ENCODE data around the gene MT1M. TPM values are rescaled to one million over a fixed set of nuclear protein-coding genes. Genes with fewer than 3 reads are reported as not detected.

MT1M gene
- total RNA-seq, 1 experiment from 2014 or later: not detected

GRCh38 chr16:56604966-56605365 lies 27.5 kb upstream of the MT1M start:
- POLR2A ChIA-PET (ENCODE audit: unreplicated experiment): no interaction called here
- H3K27me3 ChIP-seq (ENCODE audit: insufficient read depth, low read depth): no peaks in the 10 kb centered on the region
- peaks cover 60% of the 10 kb centered on the region for H3K4me1 ChIP-seq (replicated peaks; ENCODE audit: insufficient read depth)
- TF ChIP-seq CTCF (conservative IDR thresholded peaks at IDR 0.05) (no peak), EZH2 (IDR thresholded peaks at IDR 0.05; ENCODE audit: low read depth) (no peak)
- BruUV-seq (replicated peaks): no TSS peak
- intact Hi-C loops (cut with micrococcal nuclease; ENCODE audit: unreplicated experiment): loop anchor here (5.0 to 10.0 kb wide), 2 partner anchors 270 to 1133 kb away; no protein-coding TSS in a partner anchor
- H3K9me3 ChIP-seq (ENCODE audit: insufficient read depth, low read depth): no peaks in the 10 kb centered on the region
- no peak overlapping the region for H3K4me2 ChIP-seq
- no peak overlapping the region for H3K4me3 ChIP-seq
- no peak overlapping the region for H2AFZ ChIP-seq
- no peaks in the 10 kb centered on the region for H4K20me1 ChIP-seq (ENCODE audit: insufficient read depth)
- no peaks in the 10 kb centered on the region for H3K9me2 ChIP-seq (ENCODE audit: insufficient read depth)
- H3K36me3 ChIP-seq (ENCODE audit: low read depth): no peaks in the 10 kb centered on the region
- no peak for DNase-seq
- peak overlapping the region; percentile 95 for H3K27ac ChIP-seq
- H3F3A ChIP-seq (ENCODE audit: insufficient read depth, low read depth): peaks cover 51% of the 10 kb centered on the region
- CTCF ChIA-PET: interaction anchor here (0.6 kb wide), 1 partner anchor 487 kb away, joined by 9 read pairs; the partner anchor contains the start of gene CPNE2
- H3K79me2 ChIP-seq (ENCODE audit: low read depth): no peaks in the 10 kb centered on the region; the same call in 1 of the 2 replicates

GRCh38 chr16:56605475-56605874 lies 27.0 kb upstream of the MT1M start:
- ChIA-PET POLR2A (ENCODE audit: unreplicated experiment) (no interaction called here), CTCF (interaction anchor here (1.0 kb wide), 1 partner anchor 29 kb away, joined by 4 read pairs; no protein-coding TSS in a partner anchor)
- Histone ChIP-seq H2AFZ (no peak overlapping the region), H3K4me2 (peak overlapping the region; percentile 90), H3K36me3 (ENCODE audit: low read depth) (no peaks in the 10 kb centered on the region), H4K20me1 (ENCODE audit: insufficient read depth) (no peaks in the 10 kb centered on the region), H3K9me3 (ENCODE audit: insufficient read depth, low read depth) (no peaks in the 10 kb centered on the region), H3K9me2 (ENCODE audit: insufficient read depth) (no peaks in the 10 kb centered on the region), H3K27me3 (ENCODE audit: insufficient read depth, low read depth) (no peaks in the 10 kb centered on the region), H3F3A (ENCODE audit: insufficient read depth, low read depth) (peaks cover 56% of the 10 kb centered on the region), H3K79me2 (ENCODE audit: low read depth) (no peaks in the 10 kb centered on the region; the same call in 1 of the 2 replicates), H3K4me1 (replicated peaks; ENCODE audit: insufficient read depth) (peaks cover 60% of the 10 kb centered on the region), H3K27ac (peak overlapping the region; percentile 95), H3K4me3 (no peak overlapping the region)
- DNase-seq: no peak
- intact Hi-C loops (cut with micrococcal nuclease; ENCODE audit: unreplicated experiment): loop anchor here (5.0 to 10.0 kb wide), 2 partner anchors 271 to 1133 kb away; no protein-coding TSS in a partner anchor
- BruUV-seq (replicated peaks): no TSS peak
- TF ChIP-seq EZH2 (IDR thresholded peaks at IDR 0.05; ENCODE audit: low read depth): no peak
- no peak for TF ChIP-seq CTCF (conservative IDR thresholded peaks at IDR 0.05)

- Histone ChIP-seq H2AFZ (no peak overlapping the region), H3K4me2 (peak overlapping the region; percentile 90), H3K4me3 (peak overlapping the region; percentile 90; the same call in 1 of the 2 replicates), H3K9me3 (ENCODE audit: insufficient read depth, low read depth) (no peaks in the 10 kb centered on the region), H4K20me1 (ENCODE audit: insufficient read depth) (no peaks in the 10 kb centered on the region), H3K27ac (peak overlapping the region; percentile 95), H3K79me2 (ENCODE audit: low read depth) (no peaks in the 10 kb centered on the region; the same call in 1 of the 2 replicates), H3K9me2 (ENCODE audit: insufficient read depth) (no peaks in the 10 kb centered on the region), H3F3A (ENCODE audit: insufficient read depth, low read depth) (peaks cover 62% of the 10 kb centered on the region), H3K36me3 (ENCODE audit: low read depth) (no peaks in the 10 kb centered on the region), H3K27me3 (ENCODE audit: insufficient read depth, low read depth) (no peaks in the 10 kb centered on the region), H3K4me1 (replicated peaks; ENCODE audit: insufficient read depth) (peaks cover 66% of the 10 kb centered on the region)
- DNase-seq: no peak
- BruUV-seq (replicated peaks): no TSS peak
- TF ChIP-seq EZH2 (IDR thresholded peaks at IDR 0.05; ENCODE audit: low read depth): no peak
- TF ChIP-seq CTCF (conservative IDR thresholded peaks at IDR 0.05): no peak
- intact Hi-C loops (cut with micrococcal nuclease; ENCODE audit: unreplicated experiment): loop anchor here (1.0 to 10.0 kb wide), 7 partner anchors 21 to 1134 kb away; partner anchors contain the start of gene MT1X
- ChIA-PET POLR2A (ENCODE audit: unreplicated experiment) (interaction anchor here (0.6 kb wide), 2 partner anchors 96 to 338 kb away, joined by 6 to 9 read pairs; no protein-coding TSS in a partner anchor), CTCF (interaction anchor here (1.0 to 1.6 kb wide), 3 partner anchors 30 to 96 kb away, joined by 3 to 5 read pairs (median 4); no protein-coding TSS in a partner anchor)
Observed at GRCh38 chr16:56606071-56606475, 26.4 kb upstream of the MT1M start.

All from PC-9 (cell line).